Effector memory CD4-positive, alpha-beta T cell (primary cell): Measurements from ENCODE around the gene GALNT18.

Experiments used
- DNase-seq, 3 donors: peaks; one replicate each; pipeline ENCODE4 v3.0.0-alpha.2; 2020
- H3K27ac ChIP-seq: 2 replicates; pipeline ENCODE4 v1.7.0; 2013; ENCODE audit warnings: mild to moderate bottlenecking, low read length, moderate library complexity; ENCODE audit not compliant: insufficient read depth, poor library complexity, severe bottlenecking
- H3K27me3 ChIP-seq: replicated peaks from 2 replicates; pipeline ENCODE4 v1.7.0; 2013; ENCODE audit warnings: mild to moderate bottlenecking, low read length; ENCODE audit not compliant: insufficient read depth, control insufficient read depth, poor library complexity, severe bottlenecking
- H3K36me3 ChIP-seq: 2 replicates; pipeline ENCODE4 v1.7.0; 2013; ENCODE audit warnings: mild to moderate bottlenecking, low read length, moderate library complexity; ENCODE audit not compliant: control insufficient read depth, insufficient read depth
- H3K4me1 ChIP-seq: 2 replicates; pipeline ENCODE4 v1.7.0; 2013; ENCODE audit warnings: low read length, mild to moderate bottlenecking; ENCODE audit not compliant: control insufficient read depth, insufficient read depth, poor library complexity, severe bottlenecking
- H3K4me3 ChIP-seq: 2 replicates; pipeline ENCODE4 v1.7.0; 2013; ENCODE audit warnings: low read length, low read depth, mild to moderate bottlenecking; ENCODE audit not compliant: insufficient read depth, poor library complexity, severe bottlenecking
- H3K9me3 ChIP-seq: 2 replicates; pipeline ENCODE4 v1.7.0; 2013; ENCODE audit warnings: mild to moderate bottlenecking, low read length, moderate library complexity; ENCODE audit not compliant: control insufficient read depth

GALNT18 gene

DNA sequence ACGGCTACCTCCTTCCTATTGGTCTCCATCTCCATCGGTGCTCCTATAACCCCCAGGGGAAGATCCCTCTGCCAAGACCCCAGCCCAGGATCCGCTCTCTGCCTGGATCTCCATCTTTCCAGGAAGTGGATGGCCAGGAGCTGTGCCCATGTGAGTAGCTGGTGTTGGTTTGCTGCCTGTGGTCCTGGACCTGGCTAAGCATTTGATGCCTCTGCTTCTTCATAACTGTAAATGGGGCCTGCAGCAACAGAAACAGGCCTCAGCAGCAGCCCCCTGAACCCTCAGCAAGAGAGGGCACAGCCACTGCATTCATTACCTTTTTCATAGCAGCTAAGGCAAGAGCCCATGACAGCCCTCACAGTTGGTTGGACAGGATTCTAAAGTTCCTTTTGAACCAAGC, 242.1 kb downstream of the GALNT18 start:
- DNase-seq = no peak
- Histone ChIP-seq H3K9me3 (no peaks in the 10 kb centered on the region), H3K4me3 (no peak overlapping the region), H3K36me3 (no peaks in the 10 kb centered on the region), H3K27me3 (no peaks in the 10 kb centered on the region), H3K4me1 (no peaks in the 10 kb centered on the region), H3K27ac (no peak overlapping the region)

DNA sequence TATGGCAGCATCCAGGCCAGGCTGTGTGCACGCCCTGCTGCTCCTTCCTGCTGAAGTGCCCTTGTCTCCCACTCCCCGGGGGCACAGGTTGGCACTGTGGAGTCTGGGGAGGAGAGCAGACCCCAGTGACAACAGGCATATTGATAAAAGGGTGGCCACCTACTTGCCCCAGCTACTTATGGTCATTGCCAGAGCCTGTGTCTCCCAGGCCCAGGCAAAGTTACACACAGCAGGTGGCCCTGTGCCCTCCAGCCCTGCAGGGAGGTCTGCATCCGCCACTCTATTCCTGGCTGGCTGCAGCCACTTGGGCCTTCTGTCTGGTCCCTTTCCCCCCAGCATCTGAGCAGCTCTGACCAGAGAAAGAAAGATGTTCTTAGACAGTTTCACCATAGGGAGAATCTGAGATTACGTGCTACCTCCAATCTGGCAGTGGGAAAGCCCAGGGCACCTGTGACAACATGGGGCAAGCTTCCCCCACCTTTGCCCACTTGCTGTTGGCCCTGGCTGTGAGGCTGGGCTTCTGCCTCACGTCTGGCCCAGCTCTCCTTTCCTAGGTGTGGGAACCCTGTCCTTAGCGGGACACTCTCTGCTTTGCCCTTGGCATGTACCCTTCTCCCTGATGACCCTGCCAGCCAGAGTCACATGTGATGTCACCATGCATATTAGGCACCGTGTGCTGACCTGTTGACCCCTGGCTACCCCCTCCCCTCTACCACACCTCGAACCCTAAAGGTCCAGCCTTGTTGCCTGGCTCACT, 243.4 kb downstream of the GALNT18 start:
- Histone ChIP-seq H3K4me3 (no peak overlapping the region), H3K36me3 (no peaks in the 10 kb centered on the region), H3K9me3 (no peaks in the 10 kb centered on the region), H3K4me1 (no peaks in the 10 kb centered on the region), H3K27ac (no peak overlapping the region), H3K27me3 (no peaks in the 10 kb centered on the region)
- no peak for DNase-seq

DNA sequence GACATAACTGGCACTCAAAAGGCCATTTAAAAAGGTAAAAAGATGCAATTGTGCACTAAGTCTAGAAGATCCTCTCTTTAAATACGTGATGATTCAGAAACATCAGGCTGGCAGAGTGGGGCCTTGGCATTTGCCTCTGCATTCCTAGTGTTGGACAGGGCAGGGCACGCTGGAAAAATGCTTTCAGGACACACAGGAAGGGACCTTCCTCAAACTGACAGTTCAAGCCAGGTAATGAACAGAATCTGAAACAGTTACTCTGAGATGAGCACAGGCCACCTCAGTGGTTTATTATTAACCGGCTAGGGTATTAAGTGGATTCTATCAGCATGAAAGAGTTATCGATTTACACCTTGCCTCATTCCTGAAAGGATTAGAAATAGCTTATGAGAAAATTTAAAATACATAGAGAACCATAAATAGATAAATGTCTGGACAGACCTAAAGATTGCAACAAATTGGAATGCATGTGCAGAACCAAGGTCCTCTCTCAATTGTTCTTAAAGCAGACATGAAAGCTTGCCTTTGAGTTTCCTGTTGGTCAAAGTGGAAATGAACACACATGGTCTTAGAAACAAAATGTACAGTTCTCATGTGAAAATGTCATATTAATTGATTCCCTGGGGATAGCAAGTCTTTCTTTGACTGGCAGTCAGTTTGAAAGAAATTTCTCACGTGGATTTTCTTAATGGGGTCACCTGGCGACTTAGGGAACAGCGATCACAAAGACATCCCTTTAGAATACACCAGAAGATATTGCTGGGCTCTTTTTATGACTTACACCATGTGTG, 247.3 kb downstream of the GALNT18 start:
- no peak for DNase-seq
- Histone ChIP-seq H3K36me3 (no peaks in the 10 kb centered on the region), H3K27ac (no peak overlapping the region), H3K9me3 (no peaks in the 10 kb centered on the region), H3K27me3 (no peaks in the 10 kb centered on the region), H3K4me1 (no peaks in the 10 kb centered on the region), H3K4me3 (no peak overlapping the region)

DNA sequence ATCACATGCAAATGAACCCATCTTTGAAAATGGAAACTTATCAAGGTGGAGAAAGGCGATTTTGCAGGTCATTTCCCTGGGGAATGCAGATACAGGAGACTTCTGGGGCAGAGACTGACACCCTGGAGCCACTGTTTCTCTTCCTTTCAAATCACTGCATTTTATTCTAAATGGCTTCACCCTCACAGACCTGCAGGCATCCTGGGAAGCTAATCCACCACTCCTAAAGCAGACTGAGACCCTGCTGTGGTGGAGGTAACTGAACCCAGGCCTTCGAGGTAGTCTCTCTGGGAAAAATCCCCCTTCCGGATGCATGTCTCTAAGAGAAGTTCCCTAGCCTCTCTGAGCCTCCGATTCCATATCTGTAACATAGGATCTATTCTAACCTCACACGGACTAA, 247.9 kb downstream of the GALNT18 start:
- no peaks in the 10 kb centered on the region for H3K4me1 ChIP-seq
- H3K36me3 ChIP-seq = no peaks in the 10 kb centered on the region
- no peaks in the 10 kb centered on the region for H3K9me3 ChIP-seq
- no peak overlapping the region for H3K27ac ChIP-seq
- no peak for DNase-seq
- no peak overlapping the region for H3K4me3 ChIP-seq
- no peaks in the 10 kb centered on the region for H3K27me3 ChIP-seq

DNA sequence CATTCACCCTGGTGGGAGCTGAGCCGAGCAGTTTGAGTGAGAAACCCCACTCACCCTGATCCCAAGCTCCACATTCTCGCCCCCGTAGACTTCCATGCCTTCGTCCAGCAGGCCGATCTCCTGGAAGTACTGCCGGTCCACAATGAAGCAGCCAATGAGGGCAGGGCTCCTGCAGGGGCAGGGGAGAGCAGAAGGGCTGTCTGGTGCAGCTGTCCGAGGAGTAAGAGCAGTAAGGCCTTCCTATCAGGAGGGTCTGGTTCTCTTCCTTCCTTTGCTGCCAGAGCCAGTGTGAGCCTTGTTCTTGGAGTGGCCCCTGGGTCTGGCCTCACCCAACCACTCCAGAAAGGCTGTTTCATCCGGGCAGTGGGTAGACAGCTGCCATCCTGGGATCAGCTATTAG, 249.3 kb downstream of the GALNT18 start:
- H3K9me3 ChIP-seq = no peaks in the 10 kb centered on the region
- no peak overlapping the region for H3K27ac ChIP-seq
- H3K36me3 ChIP-seq = no peaks in the 10 kb centered on the region
- H3K4me3 ChIP-seq = no peak overlapping the region
- no peaks in the 10 kb centered on the region for H3K27me3 ChIP-seq
- DNase-seq = no peak
- no peaks in the 10 kb centered on the region for H3K4me1 ChIP-seq

DNA sequence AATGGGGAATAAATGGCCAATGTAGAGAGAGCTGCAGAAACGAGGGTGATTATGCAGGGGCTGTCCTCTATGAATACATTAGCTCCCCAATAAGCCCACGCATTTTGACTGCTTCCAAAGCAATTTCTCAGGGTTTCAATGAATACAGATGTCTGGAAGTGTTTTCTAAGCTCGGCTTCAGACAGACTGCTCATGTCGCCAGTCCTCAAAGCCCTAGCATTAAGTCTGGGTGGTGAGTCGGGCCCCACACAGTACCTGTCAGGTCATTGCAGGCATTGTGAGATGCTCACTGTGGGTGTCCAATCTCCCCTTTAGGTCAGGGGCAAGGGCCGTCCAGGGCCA, 250.9 kb downstream of the GALNT18 start:
- Histone ChIP-seq H3K9me3 (no peaks in the 10 kb centered on the region), H3K27ac (no peak overlapping the region)

DNA sequence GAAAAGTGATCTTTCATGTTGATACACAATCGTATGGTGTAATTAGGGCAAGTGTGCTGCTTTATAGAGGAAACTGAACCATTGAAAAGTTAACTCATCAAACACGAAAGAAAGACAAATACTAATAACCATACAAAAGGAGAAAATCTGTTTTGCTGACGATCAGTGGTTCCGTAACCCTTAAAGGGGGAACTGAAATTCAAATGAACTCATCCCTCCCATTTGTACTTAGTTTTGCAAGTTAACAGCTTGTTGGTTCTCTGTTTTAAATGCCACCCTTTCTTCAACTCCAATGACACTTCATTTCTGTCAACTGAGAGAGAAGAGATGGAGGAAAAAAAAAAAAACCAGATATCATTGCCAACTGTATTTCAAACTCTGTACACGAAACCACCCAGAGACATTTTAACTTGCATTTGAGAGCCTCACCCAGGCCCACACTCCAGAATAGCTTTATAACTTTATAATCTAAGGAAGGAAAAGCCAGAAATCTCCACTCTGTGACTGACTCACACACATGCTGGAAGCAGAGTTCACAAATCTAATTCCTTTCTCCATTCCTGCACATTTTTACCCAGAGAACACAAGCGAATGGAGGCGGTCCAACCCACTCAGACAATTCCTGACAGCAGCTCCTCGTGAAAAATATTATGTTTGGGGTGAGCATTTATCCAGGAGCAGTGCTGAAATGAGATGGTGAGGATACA, 251.4 kb downstream of the GALNT18 start:
- Histone ChIP-seq H3K4me3 (no peak overlapping the region), H3K36me3 (no peaks in the 10 kb centered on the region), H3K27me3 (no peaks in the 10 kb centered on the region), H3K4me1 (no peaks in the 10 kb centered on the region), H3K27ac (no peak overlapping the region), H3K9me3 (no peaks in the 10 kb centered on the region)
- DNase-seq = no peak

More for the DNA sequence above, 250.9 kb downstream of the GALNT18 start:
- Histone ChIP-seq H3K4me1 (no peaks in the 10 kb centered on the region), H3K4me3 (no peak overlapping the region), H3K27me3 (no peaks in the 10 kb centered on the region), H3K36me3 (no peaks in the 10 kb centered on the region)
- no peak for DNase-seq

DNA sequence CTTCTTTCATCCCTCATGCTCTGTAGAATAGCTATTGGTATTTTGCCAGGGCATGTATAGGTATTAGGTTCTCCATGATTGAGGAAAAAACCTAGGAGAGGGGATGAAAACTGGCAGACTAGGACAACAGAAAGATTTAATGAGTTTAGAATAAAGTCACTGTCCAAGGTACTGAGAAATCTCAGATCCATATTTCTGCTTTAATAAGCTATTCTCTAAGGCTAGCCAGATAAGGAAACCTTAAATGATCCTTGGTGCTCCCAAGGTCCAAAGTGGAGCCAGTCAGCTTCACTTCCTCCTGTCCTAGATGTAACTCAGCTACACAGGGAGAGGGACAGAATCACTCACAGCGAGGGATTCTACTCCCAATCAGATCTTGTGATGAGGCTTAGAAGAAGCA, 255.0 kb downstream of the GALNT18 start:
- no peaks in the 10 kb centered on the region for H3K36me3 ChIP-seq
- no peaks in the 10 kb centered on the region for H3K27me3 ChIP-seq
- H3K9me3 ChIP-seq = no peaks in the 10 kb centered on the region
- H3K4me1 ChIP-seq = no peaks in the 10 kb centered on the region
- no peak for DNase-seq
- no peak overlapping the region for H3K4me3 ChIP-seq
- no peak overlapping the region for H3K27ac ChIP-seq

DNA sequence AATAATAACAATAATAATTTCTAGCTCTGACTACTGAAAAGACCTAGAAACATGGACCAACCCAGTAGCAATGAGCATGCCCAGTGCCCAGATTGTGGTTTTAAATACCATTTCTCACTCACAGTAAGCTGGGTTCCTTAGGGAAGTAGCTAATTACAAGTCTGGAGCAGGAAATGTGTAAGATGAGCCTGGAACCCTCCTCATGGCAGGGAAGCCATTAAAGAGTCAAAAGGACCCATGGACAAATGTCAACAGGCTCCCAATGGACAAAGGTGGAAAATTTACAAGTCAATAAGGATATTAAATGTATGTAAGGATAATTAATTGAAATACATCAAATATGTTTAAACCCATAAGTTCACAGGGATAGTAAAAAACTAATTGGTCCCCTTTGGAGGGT, 258.1 kb downstream of the GALNT18 start:
- no peak overlapping the region for H3K27ac ChIP-seq

DNA sequence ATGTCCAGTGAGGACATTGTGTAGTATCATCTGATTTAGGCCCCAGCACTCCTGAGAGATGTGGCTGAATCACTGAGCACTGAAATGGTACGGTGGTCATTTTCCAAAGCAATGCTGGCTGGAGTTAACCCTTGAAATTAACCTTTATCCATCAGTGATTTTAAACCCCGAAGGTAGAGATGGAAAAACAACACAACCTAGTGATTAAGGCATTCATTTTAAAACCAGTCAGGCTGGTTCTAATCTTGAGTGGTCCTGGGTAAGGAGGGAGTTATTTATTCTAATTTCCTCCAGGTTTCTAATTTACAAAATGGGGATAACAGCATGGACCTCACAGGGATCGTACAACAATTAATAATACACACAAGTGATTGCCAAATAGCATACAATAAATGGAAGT, 262.2 kb downstream of the GALNT18 start:
- Histone ChIP-seq H3K4me3 (no peak overlapping the region), H3K36me3 (no peaks in the 10 kb centered on the region), H3K4me1 (no peaks in the 10 kb centered on the region), H3K27ac (no peak overlapping the region), H3K9me3 (no peaks in the 10 kb centered on the region), H3K27me3 (no peaks in the 10 kb centered on the region)
- DNase-seq = no peak

More for the DNA sequence above, 258.1 kb downstream of the GALNT18 start:
- DNase-seq = no peak
- Histone ChIP-seq H3K27me3 (no peaks in the 10 kb centered on the region), H3K4me1 (no peaks in the 10 kb centered on the region), H3K36me3 (no peaks in the 10 kb centered on the region), H3K9me3 (no peaks in the 10 kb centered on the region), H3K4me3 (no peak overlapping the region)
